Measurements from ENCODE around the gene HMOX1. TPM values are rescaled to one million over a fixed set of nuclear protein-coding genes. Genes with fewer than 3 reads are reported as not detected.

HMOX1 gene
- total RNA-seq, 2 experiments from 2014 or later, result 0.22 TPM; not detected in 1

DNA sequence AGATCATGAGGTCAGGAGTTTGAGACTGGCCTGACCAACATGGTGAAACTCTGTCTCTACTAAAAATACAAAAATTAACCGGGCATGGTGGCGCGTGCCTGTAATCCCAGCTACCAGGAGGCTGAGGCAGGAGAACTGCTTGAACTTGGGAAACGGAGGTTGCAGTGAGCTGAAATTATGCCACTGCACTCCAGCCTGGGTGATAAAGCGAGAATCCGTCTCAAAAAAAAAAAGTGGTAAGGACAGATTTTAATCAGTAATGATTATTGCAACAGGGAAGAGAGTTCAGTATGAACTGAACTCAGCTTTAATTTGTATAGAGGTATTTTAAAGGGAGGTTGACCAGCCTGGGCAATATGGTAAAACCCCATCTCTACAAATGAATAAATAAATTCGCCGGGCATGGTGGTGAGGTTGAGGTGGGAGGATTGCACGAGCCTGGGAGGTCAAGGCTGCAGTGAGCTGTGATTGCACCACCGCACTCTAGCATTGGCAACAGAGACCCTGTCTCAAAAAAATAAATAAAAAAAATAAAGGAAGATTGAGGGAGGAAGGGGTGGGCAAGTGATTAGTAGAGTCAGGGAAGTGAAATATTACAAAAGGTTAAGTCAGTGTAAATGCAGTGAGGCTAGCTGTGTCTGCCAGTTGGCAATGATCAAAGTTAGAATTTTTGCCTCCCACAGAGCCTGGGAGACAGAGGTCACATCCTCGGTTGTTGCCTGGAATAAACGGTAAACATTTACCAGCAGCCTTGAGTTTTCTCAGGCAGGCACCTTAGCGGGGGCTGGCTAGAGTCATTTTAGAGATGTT is 16.4 kb downstream of the HMOX1 start:
- peak overlapping the region; percentile 3 for H3K4me3 Mint-ChIP-seq
- DNase-seq (no peak), ATAC-seq (no peak)
- TF ChIP-seq, protein P1, sequence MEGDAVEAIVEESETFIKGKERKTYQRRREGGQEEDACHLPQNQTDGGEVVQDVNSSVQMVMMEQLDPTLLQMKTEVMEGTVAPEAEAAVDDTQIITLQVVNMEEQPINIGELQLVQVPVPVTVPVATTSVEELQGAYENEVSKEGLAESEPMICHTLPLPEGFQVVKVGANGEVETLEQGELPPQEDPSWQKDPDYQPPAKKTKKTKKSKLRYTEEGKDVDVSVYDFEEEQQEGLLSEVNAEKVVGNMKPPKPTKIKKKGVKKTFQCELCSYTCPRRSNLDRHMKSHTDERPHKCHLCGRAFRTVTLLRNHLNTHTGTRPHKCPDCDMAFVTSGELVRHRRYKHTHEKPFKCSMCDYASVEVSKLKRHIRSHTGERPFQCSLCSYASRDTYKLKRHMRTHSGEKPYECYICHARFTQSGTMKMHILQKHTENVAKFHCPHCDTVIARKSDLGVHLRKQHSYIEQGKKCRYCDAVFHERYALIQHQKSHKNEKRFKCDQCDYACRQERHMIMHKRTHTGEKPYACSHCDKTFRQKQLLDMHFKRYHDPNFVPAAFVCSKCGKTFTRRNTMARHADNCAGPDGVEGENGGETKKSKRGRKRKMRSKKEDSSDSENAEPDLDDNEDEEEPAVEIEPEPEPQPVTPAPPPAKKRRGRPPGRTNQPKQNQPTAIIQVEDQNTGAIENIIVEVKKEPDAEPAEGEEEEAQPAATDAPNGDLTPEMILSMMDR (IDR thresholded peaks at IDR 0.05), result no peak
- POLR2A ChIA-PET, result interaction anchor here (1.1 to 1.2 kb wide), 2 partner anchors 7 to 11 kb away, joined by 3 to 4 read pairs; no protein-coding TSS in a partner anchor
- peaks cover 16% of the 10 kb centered on the region for H3K4me1 Mint-ChIP-seq (ENCODE audit: low read depth)
- peaks cover 23% of the 10 kb centered on the region for H3K36me3 Mint-ChIP-seq (ENCODE audit: low read depth)
- no peak overlapping the region for H3K27ac Mint-ChIP-seq
- H3K9me3 Mint-ChIP-seq, result no peaks in the 10 kb centered on the region
- no peaks in the 10 kb centered on the region for H3K27me3 Mint-ChIP-seq
- CTCF ChIA-PET, result interaction anchor here (1.1 kb wide), 1 partner anchor 63 kb away, joined by 3 read pairs; no protein-coding TSS in a partner anchor
- intact Hi-C loops (cut with micrococcal nuclease), result no loop called here

DNA sequence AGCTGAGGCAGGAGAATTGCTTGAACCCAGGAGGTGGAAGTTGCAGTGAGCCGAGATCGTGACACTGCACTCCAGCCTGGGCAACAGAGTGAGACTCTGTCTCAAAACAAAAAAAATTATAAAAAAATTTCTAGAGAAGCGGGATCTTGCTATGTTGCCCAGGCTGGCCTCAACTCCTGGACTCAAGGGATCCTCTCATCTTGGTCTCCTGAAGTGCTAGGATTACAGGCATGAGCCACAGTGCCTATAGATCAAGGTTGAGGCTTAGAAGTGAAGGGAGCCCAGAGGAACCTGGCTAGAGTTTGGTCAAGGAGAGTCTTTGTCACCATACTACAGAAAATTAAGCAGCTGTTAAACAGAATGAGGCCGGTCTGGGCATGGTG is 17.7 kb downstream of the HMOX1 start:
- intact Hi-C loops (cut with micrococcal nuclease), result no loop called here
- peak overlapping the region; percentile 99 for H3K4me3 Mint-ChIP-seq
- no peak for DNase-seq
- CTCF ChIA-PET, result interaction anchor here (0.6 to 1.5 kb wide), 3 partner anchors 15 to 47 kb away, joined by 3 to 5 read pairs (median 4); no protein-coding TSS in a partner anchor
- TF ChIP-seq, protein P1 (IDR thresholded peaks at IDR 0.05), result no peak
- POLR2A ChIA-PET, result interaction anchor here (0.8 to 8.8 kb wide), 6 partner anchors 8 to 249 kb away, joined by 3 to 125 read pairs (median 3); partner anchors contain the start of gene TOM1
- no peaks in the 10 kb centered on the region for H3K27me3 Mint-ChIP-seq
- H3K9me3 Mint-ChIP-seq, result no peaks in the 10 kb centered on the region
- peaks cover 25% of the 10 kb centered on the region for H3K4me1 Mint-ChIP-seq (ENCODE audit: low read depth)
- peaks cover 35% of the 10 kb centered on the region for H3K36me3 Mint-ChIP-seq (ENCODE audit: low read depth)
- peak overlapping the region; percentile 99 for H3K27ac Mint-ChIP-seq
- no peak for ATAC-seq

DNA sequence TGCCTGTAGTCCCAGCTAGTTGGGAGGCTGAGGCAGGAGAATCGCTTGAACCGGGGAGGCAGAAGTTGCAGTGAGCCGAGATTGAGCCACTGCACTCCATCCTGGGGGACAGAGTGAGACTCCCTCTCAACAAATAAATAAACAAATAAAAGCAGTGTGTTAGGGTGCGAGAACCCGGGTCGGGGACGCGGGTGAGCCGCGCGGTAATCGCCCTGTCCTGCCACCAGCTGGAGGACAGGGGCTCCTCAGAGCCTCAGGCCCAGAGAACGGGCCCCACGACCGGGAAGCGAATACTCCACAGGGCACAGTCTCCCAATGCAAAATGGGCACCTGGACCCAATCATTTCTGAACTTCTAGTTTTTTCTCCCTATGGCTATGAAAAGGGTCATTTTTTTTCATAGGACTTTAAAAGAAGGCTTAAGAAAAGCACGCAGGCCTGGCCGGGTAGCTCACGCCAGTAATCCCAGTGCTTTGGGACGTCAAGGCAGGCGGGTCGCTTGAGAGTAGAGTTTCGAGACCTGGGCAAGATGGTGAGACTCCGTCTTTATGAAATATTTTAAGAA is 18.3 kb downstream of the HMOX1 start:
- ChIA-PET CTCF (interaction anchor here (1.4 to 1.5 kb wide), 2 partner anchors 32 to 48 kb away, joined by 4 to 5 read pairs; no protein-coding TSS in a partner anchor), POLR2A (interaction anchor here (0.8 to 8.8 kb wide), 6 partner anchors 9 to 249 kb away, joined by 3 to 125 read pairs (median 3); partner anchors contain the start of gene TOM1)
- H3K9me3 Mint-ChIP-seq, result no peaks in the 10 kb centered on the region
- H3K4me3 Mint-ChIP-seq, result peak overlapping the region; percentile 99
- intact Hi-C loops (cut with micrococcal nuclease), result no loop called here
- H3K27ac Mint-ChIP-seq, result peak overlapping the region; percentile 99
- ATAC-seq, result no peak
- TF ChIP-seq, protein P1 (IDR thresholded peaks at IDR 0.05), result no peak
- peaks cover 41% of the 10 kb centered on the region for H3K36me3 Mint-ChIP-seq (ENCODE audit: low read depth)
- peak; percentile 37 for DNase-seq
- H3K27me3 Mint-ChIP-seq, result no peaks in the 10 kb centered on the region
- H3K4me1 Mint-ChIP-seq (ENCODE audit: low read depth), result peaks cover 24% of the 10 kb centered on the region

DNA sequence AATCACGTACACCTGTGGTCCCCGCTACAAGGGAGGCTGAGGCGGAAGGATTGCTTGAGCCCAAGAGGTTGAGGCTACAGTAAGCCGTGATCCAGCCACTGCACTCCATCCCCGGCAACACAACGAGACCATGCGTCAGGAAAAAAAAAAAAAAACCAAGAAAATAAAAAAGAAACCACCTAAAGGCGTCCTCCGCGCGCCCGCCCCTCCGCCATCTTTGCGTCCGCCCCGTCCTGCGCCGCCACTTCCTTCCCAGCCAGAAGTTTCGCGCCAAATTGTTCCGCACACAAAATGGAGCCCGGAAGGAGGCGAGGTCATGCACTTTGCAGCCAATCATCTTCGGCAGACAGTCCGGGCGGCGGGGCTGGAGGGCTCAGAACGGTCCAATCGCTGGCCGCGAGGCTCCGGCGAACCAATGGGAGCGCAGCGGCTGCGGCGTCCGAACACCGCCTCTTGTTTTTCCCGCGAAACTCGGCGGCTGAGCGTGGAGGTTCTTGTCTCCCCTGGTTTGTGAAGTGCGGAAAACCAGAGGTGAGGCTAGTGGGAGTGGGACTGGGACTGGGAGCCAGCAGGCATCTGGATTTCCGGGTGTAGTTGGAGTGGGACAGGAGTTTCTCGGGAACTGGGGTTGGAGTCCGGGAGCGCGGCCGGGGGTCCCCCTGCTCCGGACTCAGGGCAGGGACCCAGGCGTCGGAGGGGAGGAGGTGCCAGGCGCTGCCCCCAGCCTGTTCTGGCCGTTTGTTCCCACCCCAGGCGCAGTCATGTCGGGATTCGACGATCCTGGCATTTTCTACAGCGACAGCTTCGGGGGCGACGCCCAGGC is 19.0 kb downstream of the HMOX1 start, which contains the start of gene MCM5:
Gene MCM5, plus strand, starts transcription at position 463 of the 823 bp plus-strand sequence. Its CDS starts 299 bp downstream, at position 762.
- ChIA-PET POLR2A (interaction anchor here (1.2 to 16.3 kb wide), 5 partner anchors 10 to 205 kb away, joined by 3 to 237 read pairs (median 4); no protein-coding TSS in a partner anchor), CTCF (interaction anchor here (1.4 to 2.0 kb wide), 3 partner anchors 31 to 49 kb away, joined by 4 to 7 read pairs (median 5); no protein-coding TSS in a partner anchor)
- Mint-ChIP-seq H3K36me3 (ENCODE audit: low read depth) (peaks cover 46% of the 10 kb centered on the region), H3K27ac (peak within 1 kb of the TSS; percentile 99), H3K4me1 (ENCODE audit: low read depth) (peaks cover 26% of the 10 kb centered on the region), H3K9me3 (no peaks in the 10 kb centered on the region), H3K27me3 (no peaks in the 10 kb centered on the region), H3K4me3 (peak within 1 kb of the TSS; percentile 99)
- intact Hi-C loops (cut with micrococcal nuclease), result no loop called here
- DNase-seq (peak; percentile 99), ATAC-seq (peak; percentile 99)
- TF ChIP-seq, protein P1 (IDR thresholded peaks at IDR 0.05), result no peak
